H7 (cell line): Measurements from ENCODE around the gene PDE9A. TPM values are rescaled to one million over a fixed set of nuclear protein-coding genes. Genes with fewer than 3 reads are reported as not detected.
A peak's percentile ranks its signal among the peaks of the same experiment; 100 is the strongest.
"Not testable (repeated sequence)": the region's sequence is repeated elsewhere in the genome, so short reads cannot be mapped to it uniquely, and the experiment has no call there.

Experiments
- DNase-seq: peaks from one replicate; pipeline ENCODE4 v3.0.0; 2012
- H3K27me3 ChIP-seq: 2 replicates; pipeline ENCODE4 v1.6.0; 2011; ENCODE audit warnings: mild to moderate bottlenecking, low read length; ENCODE audit not compliant: control insufficient read depth, insufficient read depth
- H3K36me3 ChIP-seq: replicated peaks from 2 replicates; pipeline ENCODE4 v1.5.1; 2011; ENCODE audit warnings: low read length; ENCODE audit not compliant: control insufficient read depth, insufficient read depth
- H3K4me3 ChIP-seq: 2 replicates; pipeline ENCODE4 v1.5.1; 2011; ENCODE audit warnings: low read depth, mild to moderate bottlenecking, control low read depth, low read length, moderate library complexity; ENCODE audit not compliant: insufficient read depth
- total RNA-seq: library from RNA; depleted of rRNA; stranded (reverse); fragments of >200 nt; shearing (Covaris generic); gene quantifications from 2 replicates; pipeline ENCODE4 v1.2.3, GENCODE V29; 2014

The PDE9A gene
- total RNA-seq, 1 experiment from 2014 or later = 37.9 TPM

- Histone ChIP-seq H3K36me3 (no peaks in the 10 kb centered on the region), H3K27me3 (no peaks in the 10 kb centered on the region), H3K4me3 (no peak overlapping the region)
- DNase-seq = no peak
Measured at GRCh38 chr21:42618707-42619102, 34.7 kb upstream of the PDE9A start.

- Histone ChIP-seq H3K4me3 (no peak overlapping the region), H3K36me3 (no peaks in the 10 kb centered on the region), H3K27me3 (no peaks in the 10 kb centered on the region)
- DNase-seq = no peak
Measured at GRCh38 chr21:42619166-42619565, 34.3 kb upstream of the PDE9A start.

GRCh38 chr21:42619841-42620240, 33.6 kb upstream of the PDE9A start:
- DNase-seq = no peak
- no peaks in the 10 kb centered on the region for H3K36me3 ChIP-seq
- no peak overlapping the region for H3K4me3 ChIP-seq
- H3K27me3 ChIP-seq = no peaks in the 10 kb centered on the region

DNA sequence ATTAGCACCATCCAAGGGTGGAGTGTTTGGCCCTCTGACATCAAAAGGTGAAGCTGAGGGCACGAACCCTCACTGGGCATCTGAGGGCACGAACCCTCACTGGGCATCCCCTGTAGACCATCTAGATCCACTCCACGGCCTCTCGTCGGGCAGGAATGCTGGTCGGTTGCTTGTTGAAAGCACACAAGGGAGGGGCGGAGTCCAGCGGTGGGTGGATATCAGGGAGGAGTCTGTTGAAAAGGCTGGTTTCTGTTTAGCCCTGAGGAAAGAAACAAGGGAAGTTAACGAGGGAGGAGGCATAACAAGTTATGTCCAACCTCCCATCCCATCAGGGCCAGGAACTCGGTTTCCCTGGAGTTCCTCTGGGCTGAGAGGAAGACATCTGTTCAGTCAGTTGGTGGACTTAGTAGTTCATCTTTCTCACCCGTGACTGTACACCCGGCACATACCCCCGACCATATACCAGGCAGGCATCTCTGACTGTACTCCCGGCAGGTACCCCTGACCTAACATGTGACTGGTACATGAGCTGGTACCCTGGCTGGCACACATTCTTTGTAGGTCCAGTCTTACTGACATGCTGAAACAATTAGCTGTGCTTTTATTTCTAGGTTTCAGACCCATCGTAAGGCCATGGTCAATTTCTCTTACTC, 32.1 kb upstream of the PDE9A start:
- no peak for DNase-seq
- Histone ChIP-seq H3K27me3 (no peaks in the 10 kb centered on the region), H3K36me3 (no peaks in the 10 kb centered on the region), H3K4me3 (no peak overlapping the region)

- Histone ChIP-seq H3K4me3 (no peak overlapping the region), H3K27me3 (no peaks in the 10 kb centered on the region; the same call in 1 of the 2 replicates), H3K36me3 (no peaks in the 10 kb centered on the region)
- DNase-seq = no peak
Measured at GRCh38 chr21:42621819-42622177, 31.6 kb upstream of the PDE9A start.

DNA sequence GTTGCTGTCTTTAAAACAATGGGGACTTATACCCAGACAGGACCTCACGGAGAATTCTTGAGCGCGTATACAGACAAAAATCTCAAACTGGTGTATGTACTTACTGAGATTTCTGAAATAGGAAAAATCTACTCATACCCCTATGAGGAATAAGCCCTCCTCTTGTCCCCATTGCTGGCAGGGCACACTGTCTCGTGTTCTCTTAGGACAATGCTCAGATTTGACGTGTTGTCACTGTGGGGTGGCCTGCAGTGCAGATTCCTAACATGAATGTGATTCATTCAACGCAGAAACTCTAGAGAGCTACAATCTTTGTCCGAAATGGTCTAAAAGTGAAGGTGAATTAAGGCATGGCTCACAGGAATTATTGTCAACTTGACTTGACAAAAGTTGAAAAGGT, 31.1 kb upstream of the PDE9A start:
- no peaks in the 10 kb centered on the region; the same call in 1 of the 2 replicates for H3K27me3 ChIP-seq

GRCh38 chr21:42623694-42624093, 29.7 kb upstream of the PDE9A start:
- no peak for DNase-seq
- H3K36me3 ChIP-seq = no peaks in the 10 kb centered on the region
- H3K4me3 ChIP-seq = no peak overlapping the region
- H3K27me3 ChIP-seq = no peaks in the 10 kb centered on the region; the same call in 1 of the 2 replicates

More for the DNA sequence above, 31.1 kb upstream of the PDE9A start:
- Histone ChIP-seq H3K36me3 (no peaks in the 10 kb centered on the region), H3K4me3 (no peak overlapping the region)
- no peak for DNase-seq

DNA sequence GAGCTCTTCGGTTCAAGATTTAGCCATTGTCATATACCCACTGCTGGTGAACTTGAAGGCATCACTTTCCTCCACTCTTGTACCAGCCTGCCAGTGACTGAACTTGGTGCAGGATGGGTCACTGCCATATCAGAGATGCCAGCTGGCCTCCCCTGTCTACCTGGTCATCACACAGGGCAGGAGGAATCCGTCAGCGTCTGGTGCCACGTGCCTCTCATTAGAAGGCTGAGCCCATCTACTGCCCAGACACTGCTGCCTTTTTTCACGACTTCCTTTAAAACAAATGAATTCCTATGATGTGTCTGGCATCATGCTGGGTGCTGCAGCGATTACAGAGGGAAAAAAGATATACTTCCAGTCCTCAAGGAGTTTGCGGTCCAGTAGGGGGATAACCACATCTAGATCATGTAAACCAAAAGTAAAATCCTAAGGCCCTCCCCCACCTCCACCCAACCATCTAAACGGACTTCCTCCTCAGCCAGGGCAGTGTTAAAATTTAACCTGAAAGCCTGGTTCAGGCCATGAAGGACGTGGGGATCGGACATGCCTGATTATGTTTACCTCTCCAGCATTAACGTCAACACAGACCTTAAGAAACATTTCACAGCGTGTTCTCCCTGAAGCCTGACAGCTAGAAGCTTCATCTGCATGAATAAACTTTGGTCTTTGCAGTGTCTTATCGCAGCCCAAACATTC, 29.2 kb upstream of the PDE9A start:
- DNase-seq = no peak
- Histone ChIP-seq H3K27me3 (no peaks in the 10 kb centered on the region; the same call in 1 of the 2 replicates), H3K36me3 (no peaks in the 10 kb centered on the region), H3K4me3 (no peak overlapping the region)

DNA sequence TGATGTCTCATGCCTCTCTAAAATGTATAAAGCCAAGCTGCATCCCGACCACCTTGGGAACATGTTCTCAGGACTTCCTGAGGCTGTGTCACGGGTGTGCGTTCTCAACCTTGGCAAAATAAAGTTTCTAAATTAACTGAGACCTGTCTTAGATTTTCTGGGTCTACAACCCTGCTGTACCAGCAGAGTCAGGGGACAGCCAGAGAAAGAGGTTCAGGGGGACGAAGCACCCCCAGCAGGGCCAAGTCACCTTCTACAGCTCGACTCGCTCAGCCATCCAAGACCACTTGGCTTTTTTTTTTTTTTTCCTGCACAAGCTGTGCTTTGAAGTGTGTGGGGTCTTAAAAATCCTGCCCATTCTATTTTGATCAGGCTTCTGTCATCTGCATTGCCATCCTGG, 28.5 kb upstream of the PDE9A start:
- Histone ChIP-seq H3K4me3 (no peak overlapping the region), H3K36me3 (no peaks in the 10 kb centered on the region), H3K27me3 (no peaks in the 10 kb centered on the region; the same call in 1 of the 2 replicates)
- DNase-seq = no peak

- H3K36me3 ChIP-seq = no peaks in the 10 kb centered on the region
- DNase-seq = no peak
- H3K27me3 ChIP-seq = no peaks in the 10 kb centered on the region; the same call in 1 of the 2 replicates
- no peak overlapping the region for H3K4me3 ChIP-seq
Measured at GRCh38 chr21:42626171-42626570, 27.2 kb upstream of the PDE9A start.

GRCh38 chr21:42627527-42628289, 25.7 kb upstream of the PDE9A start:
- no peaks in the 10 kb centered on the region; the same call in 1 of the 2 replicates for H3K27me3 ChIP-seq
- no peak overlapping the region for H3K4me3 ChIP-seq
- H3K36me3 ChIP-seq = no peaks in the 10 kb centered on the region
- peak; percentile 16 for DNase-seq

GRCh38 chr21:42628466-42629061, 24.9 kb upstream of the PDE9A start:
- H3K4me3 ChIP-seq, H3K36me3 ChIP-seq, DNase-seq, H3K27me3 ChIP-seq: not testable (repeated sequence)

DNA sequence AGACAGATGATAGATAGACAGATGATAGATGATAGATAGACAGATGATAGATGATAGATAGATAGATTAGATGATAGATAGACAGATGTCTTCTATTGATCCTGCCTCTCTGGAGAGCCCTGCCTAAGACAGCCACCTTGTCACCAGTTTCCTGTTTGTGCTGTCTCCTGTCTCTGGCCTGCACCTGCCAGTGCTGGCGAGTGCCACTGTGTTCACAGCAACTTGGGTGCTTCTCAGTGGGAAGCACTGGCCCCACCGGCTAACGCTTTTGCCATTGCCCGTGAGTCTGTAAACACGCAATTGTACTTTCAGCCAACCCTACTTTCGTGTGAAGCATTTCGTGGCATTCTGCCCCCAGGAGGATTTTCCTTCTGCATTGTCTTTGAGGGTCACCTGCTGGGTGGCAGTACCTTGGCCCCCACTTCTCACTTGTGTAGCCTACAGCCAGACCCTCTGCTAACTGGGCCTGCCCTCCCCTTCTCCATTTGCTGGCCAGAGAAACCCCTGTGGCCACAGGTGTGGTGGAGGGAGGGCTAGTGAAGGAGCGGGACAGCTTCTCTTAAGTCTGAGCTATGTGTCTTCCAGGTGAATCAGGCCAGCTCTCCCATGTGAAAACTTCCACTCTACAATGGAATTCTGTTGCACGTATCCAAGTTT, 23.4 kb upstream of the PDE9A start:
- DNase-seq = no peak
- no peaks in the 10 kb centered on the region for H3K36me3 ChIP-seq
- H3K27me3 ChIP-seq = no peaks in the 10 kb centered on the region; the same call in 1 of the 2 replicates
- no peak overlapping the region for H3K4me3 ChIP-seq

DNA sequence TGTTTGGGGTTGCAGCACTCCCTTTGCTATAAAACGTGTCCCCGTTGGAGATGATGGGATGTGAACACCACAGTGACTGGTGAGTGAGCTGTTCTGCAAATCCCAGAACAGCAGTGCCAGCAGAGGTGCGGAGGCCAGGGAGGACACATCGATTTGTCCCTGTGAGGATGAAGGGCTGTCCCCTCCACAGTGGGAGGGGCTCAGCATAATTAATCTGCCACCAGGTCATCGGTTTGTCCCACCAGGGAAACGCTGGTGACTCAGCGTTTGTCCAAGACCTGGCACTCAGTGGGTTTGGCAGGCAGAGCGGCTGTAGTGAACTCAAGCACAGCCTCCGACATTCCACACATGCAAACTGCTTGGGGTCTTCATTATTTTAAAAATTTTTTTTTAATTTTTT, 22.8 kb upstream of the PDE9A start:
- Histone ChIP-seq H3K36me3 (no peaks in the 10 kb centered on the region), H3K4me3 (no peak overlapping the region), H3K27me3 (no peaks in the 10 kb centered on the region; the same call in 1 of the 2 replicates)
- no peak for DNase-seq
